ENCODE results near the gene RFX8.

- TF ChIP-seq, protein P1, sequence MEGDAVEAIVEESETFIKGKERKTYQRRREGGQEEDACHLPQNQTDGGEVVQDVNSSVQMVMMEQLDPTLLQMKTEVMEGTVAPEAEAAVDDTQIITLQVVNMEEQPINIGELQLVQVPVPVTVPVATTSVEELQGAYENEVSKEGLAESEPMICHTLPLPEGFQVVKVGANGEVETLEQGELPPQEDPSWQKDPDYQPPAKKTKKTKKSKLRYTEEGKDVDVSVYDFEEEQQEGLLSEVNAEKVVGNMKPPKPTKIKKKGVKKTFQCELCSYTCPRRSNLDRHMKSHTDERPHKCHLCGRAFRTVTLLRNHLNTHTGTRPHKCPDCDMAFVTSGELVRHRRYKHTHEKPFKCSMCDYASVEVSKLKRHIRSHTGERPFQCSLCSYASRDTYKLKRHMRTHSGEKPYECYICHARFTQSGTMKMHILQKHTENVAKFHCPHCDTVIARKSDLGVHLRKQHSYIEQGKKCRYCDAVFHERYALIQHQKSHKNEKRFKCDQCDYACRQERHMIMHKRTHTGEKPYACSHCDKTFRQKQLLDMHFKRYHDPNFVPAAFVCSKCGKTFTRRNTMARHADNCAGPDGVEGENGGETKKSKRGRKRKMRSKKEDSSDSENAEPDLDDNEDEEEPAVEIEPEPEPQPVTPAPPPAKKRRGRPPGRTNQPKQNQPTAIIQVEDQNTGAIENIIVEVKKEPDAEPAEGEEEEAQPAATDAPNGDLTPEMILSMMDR (IDR thresholded peaks at IDR 0.05; ENCODE audit: extremely low read depth in 1 of 2, insufficient read depth in 1 of 2, low read depth in 1 of 2, low read length in 2 of 2) = no peak
- TF ChIP-seq POLR2A (IDR thresholded peaks at IDR 0.05; ENCODE audit: low read depth, low read length) = no peak
These were observed 123.7 kb downstream of the RFX8 start for GRCh38 chr2:101351207-101351606.

Data from endothelial cell of umbilical vein (primary cell).